IPS DF 6.9 (cell line): ENCODE data around the gene XPR1.

Experiments
- DNase-seq: peaks from one replicate; pipeline ENCODE4 v3.0.0-alpha.2; 2013; ENCODE audit warnings: low read depth, low spot score
- H3K27ac ChIP-seq: one replicate; pipeline ENCODE4 v1.5.1; 2013; ENCODE audit warnings: low read length, control low read depth
- H3K27me3 ChIP-seq: 2 replicates; pipeline ENCODE4 v1.6.1; 2013; ENCODE audit warnings: mild to moderate bottlenecking, low read length; ENCODE audit not compliant: control insufficient read depth, insufficient read depth
- H3K36me3 ChIP-seq: 2 replicates; pipeline ENCODE4 v1.6.1; 2013; ENCODE audit warnings: low read length; ENCODE audit not compliant: control insufficient read depth, insufficient read depth
- H3K4me1 ChIP-seq: 2 replicates; pipeline ENCODE4 v1.6.1; 2013; ENCODE audit warnings: low read length; ENCODE audit not compliant: control insufficient read depth, insufficient read depth
- H3K4me3 ChIP-seq: 2 replicates; pipeline ENCODE4 v1.5.1; 2013; ENCODE audit warnings: mild to moderate bottlenecking, low read length
- H3K9me3 ChIP-seq: 2 replicates; pipeline ENCODE4 v1.6.1; 2013; ENCODE audit warnings: low read length, inconsistent platforms; ENCODE audit not compliant: control insufficient read depth, insufficient read depth
- WGBS: extraction: QIAGEN DNeasy Blood & Tissue Kit; methylation state at CpG from one replicate; pipeline ENCODE4 v1.1.7; 2013; ENCODE audit warnings: mixed read lengths, missing lambda C conversion rate; ENCODE audit not compliant: insufficient read length, insufficient coverage; 5-methylcytosine and 5-hydroxymethylcytosine counted together

XPR1 gene

DNA sequence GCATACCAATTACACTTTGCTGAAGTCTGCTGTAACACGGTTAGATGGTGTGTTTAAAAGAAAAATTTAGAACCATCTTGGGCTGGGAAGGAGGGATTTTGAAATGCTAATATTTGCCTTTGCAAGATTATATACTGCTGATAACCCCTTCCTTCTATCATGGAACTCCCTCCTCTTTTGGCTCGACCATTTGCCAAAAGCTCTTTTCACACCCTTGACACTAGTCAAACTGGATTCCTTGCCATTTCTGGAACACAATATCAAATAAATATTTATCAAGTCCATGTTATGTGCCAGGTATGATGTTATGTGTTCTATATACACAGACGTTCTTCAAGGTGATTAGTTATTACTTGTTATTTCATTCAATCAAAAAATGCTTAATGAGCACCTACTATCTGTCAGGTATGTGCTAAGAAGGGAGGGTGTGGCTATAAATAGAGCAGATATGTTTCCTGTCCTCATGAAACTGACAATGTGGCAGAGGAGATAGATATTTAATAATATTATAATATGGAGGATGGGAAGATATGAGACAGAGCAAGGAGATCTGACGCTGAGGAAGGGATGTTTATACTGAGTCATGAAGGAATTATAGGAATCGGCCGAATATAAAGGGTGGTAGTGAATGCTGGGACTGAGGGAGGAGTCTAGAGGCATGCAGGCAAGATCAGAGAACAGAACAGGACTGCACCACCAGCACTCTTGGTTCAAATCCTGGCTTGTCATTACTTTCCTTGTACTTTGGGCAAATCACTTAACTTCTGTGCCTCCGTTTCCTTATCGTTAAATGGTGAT is 16.1 kb upstream of the XPR1 start:
- no peaks in the 10 kb centered on the region for H3K27me3 ChIP-seq
- H3K27ac ChIP-seq = no peak overlapping the region
- 100% methylated on average over 1 of the region's 8 CpGs for WGBS
- DNase-seq = no peak
- no peaks in the 10 kb centered on the region for H3K4me1 ChIP-seq
- no peak overlapping the region for H3K4me3 ChIP-seq
- H3K9me3 ChIP-seq = no peaks in the 10 kb centered on the region
- no peaks in the 10 kb centered on the region for H3K36me3 ChIP-seq

DNA sequence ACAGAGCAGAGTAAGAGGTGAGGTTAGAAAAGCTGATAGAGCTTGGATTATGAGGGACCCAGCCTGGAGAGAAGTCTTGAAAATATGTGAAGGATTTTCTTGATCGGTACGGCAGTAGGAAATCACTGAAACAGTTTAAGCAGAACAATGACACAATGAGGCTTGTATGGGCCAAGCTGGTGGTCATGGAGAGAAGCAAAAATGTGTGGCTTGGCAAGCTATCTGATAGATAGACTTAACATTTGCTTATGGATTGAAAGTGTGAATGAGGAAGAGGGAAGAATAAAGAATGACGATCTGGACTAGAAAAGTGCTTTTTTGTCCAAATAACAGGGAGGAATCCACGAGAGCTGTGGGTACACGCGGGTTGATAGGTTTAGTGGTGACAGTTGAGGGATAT is 15.4 kb upstream of the XPR1 start:
- Histone ChIP-seq H3K4me3 (no peak overlapping the region), H3K27me3 (no peaks in the 10 kb centered on the region), H3K9me3 (no peaks in the 10 kb centered on the region), H3K4me1 (no peaks in the 10 kb centered on the region), H3K36me3 (no peaks in the 10 kb centered on the region), H3K27ac (no peak overlapping the region)
- no peak for DNase-seq
- WGBS = no CpG with 5 or more reads among the region's 6 CpGs

DNA sequence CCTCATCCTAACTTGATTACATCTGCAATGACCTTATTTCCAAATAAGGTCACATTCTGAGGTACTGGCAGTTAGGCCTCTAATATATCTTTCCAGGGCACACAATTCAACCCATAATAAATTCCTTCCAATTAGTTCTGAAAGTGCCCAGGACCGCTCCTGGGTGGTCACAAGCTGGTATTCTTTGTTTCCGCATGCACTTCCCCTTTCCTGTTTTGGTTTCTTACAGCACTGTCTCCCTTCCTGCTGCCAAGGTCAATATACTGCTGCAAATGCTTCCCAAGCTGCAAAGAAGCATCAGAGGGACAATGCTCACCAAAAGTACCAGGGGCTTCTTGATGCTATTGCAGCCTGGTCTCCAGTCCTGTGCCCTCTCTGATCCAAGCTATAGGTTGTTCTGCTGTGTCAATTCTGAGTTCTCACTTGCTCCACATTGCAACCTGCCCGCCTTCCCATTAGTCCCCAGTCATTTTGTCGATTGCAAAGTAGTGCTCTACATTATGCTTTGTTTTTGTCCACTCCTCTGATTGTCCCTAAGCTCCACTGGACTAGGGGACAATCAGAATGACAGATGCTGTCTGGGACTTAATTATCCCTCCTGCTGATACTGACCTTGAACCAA is 13.9 kb upstream of the XPR1 start:
- H3K4me3 ChIP-seq = no peak overlapping the region
- H3K4me1 ChIP-seq = no peaks in the 10 kb centered on the region
- no peak overlapping the region for H3K27ac ChIP-seq
- no peaks in the 10 kb centered on the region for H3K27me3 ChIP-seq
- DNase-seq = no peak
- H3K9me3 ChIP-seq = no peaks in the 10 kb centered on the region
- no CpG with 5 or more reads among the region's 4 CpGs for WGBS
- H3K36me3 ChIP-seq = no peaks in the 10 kb centered on the region

DNA sequence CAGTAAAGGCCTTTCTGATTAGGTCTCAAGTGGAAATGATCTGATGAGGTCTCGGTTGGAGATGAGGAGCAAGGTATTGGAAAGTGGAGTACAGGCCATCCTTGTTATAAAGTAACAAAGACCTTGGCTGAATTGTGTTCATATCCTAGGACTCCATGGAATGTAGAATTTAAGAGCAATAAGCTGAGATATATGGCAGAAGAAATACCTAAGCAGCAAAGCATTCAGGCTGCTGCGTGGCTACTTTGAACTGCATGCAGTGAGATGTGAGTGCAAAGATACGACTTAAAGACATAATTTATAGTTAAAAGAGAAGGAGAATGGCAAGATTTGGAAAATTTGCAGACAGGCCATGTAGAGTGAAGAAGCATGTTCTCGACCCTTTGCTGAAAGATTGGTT is 11.2 kb upstream of the XPR1 start:
- H3K4me1 ChIP-seq = peaks cover 2% of the 10 kb centered on the region; the same call in 1 of the 2 replicates
- no peaks in the 10 kb centered on the region for H3K27me3 ChIP-seq
- H3K9me3 ChIP-seq = no peaks in the 10 kb centered on the region
- no peak overlapping the region for H3K27ac ChIP-seq
- no peaks in the 10 kb centered on the region for H3K36me3 ChIP-seq
- no peak overlapping the region for H3K4me3 ChIP-seq
- WGBS = no CpG with 5 or more reads among the region's 4 CpGs
- DNase-seq = no peak

DNA sequence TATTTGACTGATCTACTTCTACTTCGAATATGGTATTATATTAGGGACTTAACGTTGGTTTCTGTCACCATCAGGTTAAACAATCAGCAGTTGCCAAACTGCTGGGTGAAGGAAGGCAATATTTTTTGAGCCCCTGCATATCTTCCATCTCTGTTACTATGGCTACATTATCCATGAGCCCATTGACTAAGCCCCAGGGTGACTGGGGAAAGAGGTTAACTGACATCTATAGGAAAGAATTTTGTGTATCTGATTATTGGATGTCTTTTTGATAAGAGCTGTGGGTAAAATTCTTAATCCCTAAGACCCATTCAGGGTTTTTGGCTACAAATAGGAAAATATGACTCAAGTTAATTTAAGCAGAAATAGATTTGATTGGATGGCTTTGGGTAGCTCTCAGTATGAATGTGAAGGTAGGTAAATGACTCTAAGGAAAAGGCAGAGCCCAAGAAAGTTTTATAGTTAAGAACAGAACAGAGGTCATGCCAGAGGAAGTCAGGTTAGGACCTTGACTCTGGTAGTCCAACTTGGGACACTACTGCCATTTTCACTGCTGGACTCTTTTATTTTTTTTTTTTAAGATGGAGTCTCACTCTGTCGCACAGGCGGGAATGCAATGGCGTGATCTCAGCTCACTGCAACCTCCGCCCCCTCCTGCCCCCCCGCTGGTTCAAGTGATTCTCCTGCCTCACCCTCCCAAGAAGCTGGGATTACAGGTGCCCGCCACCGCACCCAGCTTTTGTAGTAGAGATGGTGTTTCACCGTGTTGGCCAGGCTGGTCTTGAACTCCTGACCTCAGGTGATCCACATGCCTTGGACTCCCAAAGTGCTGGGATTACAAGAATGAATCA is 8.9 kb upstream of the XPR1 start:
- no CpG with 5 or more reads among the region's 10 CpGs for WGBS

DNA sequence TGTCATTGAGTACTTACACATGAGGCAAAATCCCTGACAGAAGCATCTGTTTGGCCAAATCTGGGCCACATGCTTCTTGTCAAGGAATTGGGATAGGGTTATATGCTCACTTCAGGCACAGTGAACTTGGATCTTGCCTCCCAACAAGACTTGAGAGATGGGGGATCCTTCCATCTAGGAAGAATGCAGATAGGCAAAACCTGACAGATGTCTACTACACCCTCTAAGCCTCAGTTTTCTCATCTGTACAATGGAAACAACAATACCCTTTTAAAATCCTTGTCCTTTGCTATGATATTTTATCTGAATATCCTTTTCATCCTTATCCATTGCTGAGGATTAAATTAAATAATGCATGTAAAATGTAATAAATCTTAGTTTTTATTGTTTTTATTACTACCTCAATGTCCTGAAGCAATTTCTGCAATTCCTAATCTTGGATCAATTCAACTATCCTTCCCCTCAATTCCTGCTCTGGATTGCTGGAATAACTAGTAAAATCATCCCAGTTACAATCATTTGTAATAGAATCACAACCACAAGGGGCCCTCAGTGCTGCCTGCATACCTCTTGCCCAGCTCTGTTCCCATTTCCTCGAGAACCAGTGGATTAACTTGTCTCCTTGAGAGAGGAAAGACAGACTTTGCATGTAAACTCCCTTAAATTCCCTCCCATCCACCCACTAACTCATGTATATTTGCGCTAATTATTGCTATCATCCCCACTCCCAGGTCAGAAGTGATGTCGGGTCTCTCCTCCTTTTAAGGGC is 8.1 kb upstream of the XPR1 start:
- no peak for DNase-seq
- Histone ChIP-seq H3K4me1 (peaks cover 2% of the 10 kb centered on the region; the same call in 1 of the 2 replicates), H3K9me3 (no peaks in the 10 kb centered on the region), H3K27ac (no peak overlapping the region), H3K27me3 (no peaks in the 10 kb centered on the region), H3K36me3 (no peaks in the 10 kb centered on the region), H3K4me3 (no peak overlapping the region)
- WGBS = no CpG with 5 or more reads among the region's 3 CpGs

More for the DNA sequence above, 8.9 kb upstream of the XPR1 start:
- Histone ChIP-seq H3K4me1 (peaks cover 2% of the 10 kb centered on the region; the same call in 1 of the 2 replicates), H3K4me3 (no peak overlapping the region), H3K27me3 (no peaks in the 10 kb centered on the region), H3K9me3 (no peaks in the 10 kb centered on the region), H3K27ac (no peak overlapping the region), H3K36me3 (no peaks in the 10 kb centered on the region)
- no peak for DNase-seq

DNA sequence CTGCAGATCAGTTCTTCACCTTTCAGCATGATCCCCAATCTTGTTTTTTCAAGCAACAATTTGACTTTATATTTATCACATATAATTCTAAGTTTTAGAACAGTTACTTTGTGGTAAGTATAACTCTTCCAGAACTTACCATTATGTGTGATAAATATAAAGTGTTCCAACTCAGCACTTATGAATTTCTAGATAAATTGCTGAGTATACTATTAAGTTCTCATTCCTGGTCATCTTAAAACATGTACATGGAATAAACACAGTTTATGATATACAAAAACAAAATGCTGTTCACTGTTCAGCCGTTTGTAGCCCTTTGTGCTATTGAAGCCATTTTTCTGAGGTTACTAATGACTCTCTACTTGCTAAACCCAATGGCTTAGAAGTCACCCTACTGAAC is 5.1 kb upstream of the XPR1 start:
- DNase-seq = no peak
- H3K9me3 ChIP-seq = no peaks in the 10 kb centered on the region
- no CpG with 5 or more reads among the region's 1 CpG for WGBS
- H3K4me3 ChIP-seq = no peak overlapping the region
- H3K27ac ChIP-seq = no peak overlapping the region
- H3K36me3 ChIP-seq = no peaks in the 10 kb centered on the region
- peaks cover 2% of the 10 kb centered on the region; the same call in 1 of the 2 replicates for H3K4me1 ChIP-seq
- no peaks in the 10 kb centered on the region for H3K27me3 ChIP-seq

DNA sequence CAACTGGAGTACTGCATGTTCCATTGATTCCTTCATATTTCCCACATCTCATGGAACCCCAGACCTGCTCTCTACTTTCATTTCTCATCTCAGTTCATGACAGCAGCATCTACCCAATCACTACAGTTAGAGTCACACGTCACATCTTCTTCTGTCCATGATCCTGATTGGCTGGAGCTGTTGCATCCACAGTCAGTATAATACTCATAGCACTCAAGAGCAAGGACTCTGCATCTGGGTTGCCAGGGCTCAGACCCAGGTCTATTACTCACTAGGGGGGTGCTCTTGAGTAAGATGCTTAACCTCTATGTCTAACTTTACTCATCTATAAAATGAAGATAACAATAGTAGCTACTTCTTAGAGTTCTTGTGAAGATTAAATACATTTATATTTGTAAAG is 4.4 kb upstream of the XPR1 start:
- Histone ChIP-seq H3K27me3 (no peaks in the 10 kb centered on the region), H3K4me3 (no peak overlapping the region), H3K27ac (no peak overlapping the region), H3K4me1 (peaks cover 2% of the 10 kb centered on the region; the same call in 1 of the 2 replicates), H3K9me3 (no peaks in the 10 kb centered on the region), H3K36me3 (no peaks in the 10 kb centered on the region)
- DNase-seq = no peak
- no CpG with 5 or more reads among the region's 1 CpG for WGBS

DNA sequence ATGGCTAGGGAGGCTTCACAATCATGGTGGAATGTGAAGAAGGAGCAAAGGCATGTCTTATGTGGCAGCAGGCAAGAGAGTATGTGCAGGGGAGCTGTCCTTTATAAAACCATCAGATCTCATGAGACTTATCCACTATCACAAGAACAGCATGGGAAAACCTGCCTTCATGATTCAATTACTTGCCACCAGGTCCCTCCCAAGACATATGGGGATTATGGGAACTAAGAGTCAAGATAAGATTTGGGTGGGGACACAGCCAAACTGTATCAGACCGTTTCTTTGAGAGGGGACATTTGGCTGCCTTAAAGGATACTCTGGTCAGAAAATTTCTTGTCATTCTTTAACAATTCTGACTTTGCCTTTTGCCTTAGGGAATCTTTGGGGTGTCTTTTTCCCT is 3.2 kb upstream of the XPR1 start:
- no peak overlapping the region for H3K27ac ChIP-seq
- H3K4me1 ChIP-seq = peaks cover 2% of the 10 kb centered on the region; the same call in 1 of the 2 replicates
- no peak for DNase-seq
- WGBS = no CpG with 5 or more reads among the region's 1 CpG
- H3K9me3 ChIP-seq = no peaks in the 10 kb centered on the region
- H3K27me3 ChIP-seq = no peaks in the 10 kb centered on the region
- no peaks in the 10 kb centered on the region for H3K36me3 ChIP-seq
- H3K4me3 ChIP-seq = no peak overlapping the region
